ENCODE results near the gene FAM228B. TPM values are rescaled to one million over a fixed set of nuclear protein-coding genes. Genes with fewer than 3 reads are reported as not detected.
"Not testable (repeated sequence)": the region's sequence is repeated elsewhere in the genome, so short reads cannot be mapped to it uniquely, and the experiment has no call there.

FAM228B gene
- polyA plus RNA-seq (ENCODE audit: insufficient read length), result 12.6 TPM

- DNase-seq (ENCODE audit: low read depth), result no peak
Measured at GRCh38 chr2:24123195-24123921, at the start of gene FAM228B, which contains the start of gene PFN4. TSS of gene FAM228B (plus strand) at chr2:24123469. CDS start at chr2:24124362, 893 bp downstream. TSS of gene PFN4 (minus strand) at chr2:24123334. CDS start at chr2:24122535, 799 bp downstream.

- DNase-seq (ENCODE audit: low read depth), result no peak
Measured at GRCh38 chr2:24073816-24074215, 49.5 kb upstream of the FAM228B start.

GRCh38 chr2:24075259-24075658 lies 48.0 kb upstream of the FAM228B start:
- no peak for DNase-seq (ENCODE audit: low read depth)

GRCh38 chr2:24075915-24076848 lies 47.1 kb upstream of the FAM228B start, which contains the start of gene SF3B6:
TSS of gene SF3B6 (minus strand) at chr2:24076326. CDS start at chr2:24076229, 97 bp downstream.
- DNase-seq (ENCODE audit: low read depth), result peak; percentile 96

GRCh38 chr2:24076849-24077534 lies 46.3 kb upstream of the FAM228B start:
- no peak for DNase-seq (ENCODE audit: low read depth)

GRCh38 chr2:24077535-24077877 lies 45.8 kb upstream of the FAM228B start:
- DNase-seq (ENCODE audit: low read depth), result no peak

GRCh38 chr2:24077879-24078278 lies 45.4 kb upstream of the FAM228B start:
- DNase-seq (ENCODE audit: low read depth), result no peak

- no peak for DNase-seq (ENCODE audit: low read depth)
Measured at GRCh38 chr2:24080701-24081100, 42.6 kb upstream of the FAM228B start.

GRCh38 chr2:24082787-24083566 lies 40.3 kb upstream of the FAM228B start:
- DNase-seq (ENCODE audit: low read depth), result no peak

- no peak for DNase-seq (ENCODE audit: low read depth)
Measured at GRCh38 chr2:24083567-24084385, 39.5 kb upstream of the FAM228B start.

GRCh38 chr2:24084386-24085199 lies 38.7 kb upstream of the FAM228B start, which contains the start of gene TP53I3:
TSS of gene TP53I3 (minus strand) at chr2:24084834. CDS start at chr2:24084326, 508 bp downstream.
- DNase-seq (ENCODE audit: low read depth), result peak; percentile 68

- no peak for DNase-seq (ENCODE audit: low read depth)
Measured at GRCh38 chr2:24085200-24085489, 38.1 kb upstream of the FAM228B start.

- no peak for DNase-seq (ENCODE audit: low read depth)
Measured at GRCh38 chr2:24086241-24086640, 37.0 kb upstream of the FAM228B start.

- no peak for DNase-seq (ENCODE audit: low read depth)
Measured at GRCh38 chr2:24087032-24087431, 36.2 kb upstream of the FAM228B start.

GRCh38 chr2:24088821-24089359 lies 34.4 kb upstream of the FAM228B start:
- no peak for DNase-seq (ENCODE audit: low read depth)

GRCh38 chr2:24093270-24093669 lies 30.0 kb upstream of the FAM228B start:
- DNase-seq (ENCODE audit: low read depth), result not testable (repeated sequence)

- not testable (repeated sequence) for DNase-seq (ENCODE audit: low read depth)
Measured at GRCh38 chr2:24095171-24095677, 28.0 kb upstream of the FAM228B start.

- not testable (repeated sequence) for DNase-seq (ENCODE audit: low read depth)
Measured at GRCh38 chr2:24100732-24101131, 22.5 kb upstream of the FAM228B start.

GRCh38 chr2:24101992-24102391 lies 21.3 kb upstream of the FAM228B start:
- DNase-seq (ENCODE audit: low read depth), result no peak

Measured in forelimb muscle (tissue), 1 donor.